Neuronal stem cell (in vitro differentiated cells): Measurements from ENCODE around the gene GEMIN5.

Source experiments
- DNase-seq: peaks from one replicate; pipeline ENCODE4 v3.0.0-alpha.2; 2013; ENCODE audit warnings: low spot score
- H2AFZ ChIP-seq: one replicate; pipeline ENCODE4 v1.6.1; 2013; ENCODE audit warnings: mild to moderate bottlenecking, low read length, inconsistent platforms
- H2AK5ac ChIP-seq: 2 replicates; pipeline ENCODE4 v1.6.1; 2013; ENCODE audit warnings: low read depth, mild to moderate bottlenecking, inconsistent platforms, low read length, moderate library complexity, mixed read lengths
- H2BK120ac ChIP-seq: 2 replicates; pipeline ENCODE4 v1.6.1; 2013; ENCODE audit warnings: low read depth, mild to moderate bottlenecking, inconsistent platforms, low read length, moderate library complexity, mixed read lengths
- H2BK12ac ChIP-seq: one replicate; pipeline ENCODE4 v1.6.1; 2013; ENCODE audit warnings: low read length, inconsistent platforms
- H2BK15ac ChIP-seq: 2 replicates; pipeline ENCODE4 v1.6.1; 2013; ENCODE audit warnings: mild to moderate bottlenecking, low read length, inconsistent platforms, mixed read lengths
- H2BK5ac ChIP-seq: one replicate; pipeline ENCODE4 v1.6.1; 2013; ENCODE audit warnings: inconsistent platforms, mild to moderate bottlenecking, low read length, moderate library complexity
- H3K14ac ChIP-seq: one replicate; pipeline ENCODE4 v1.6.1; 2013; ENCODE audit warnings: low read length, inconsistent platforms
- H3K18ac ChIP-seq: 2 replicates; pipeline ENCODE4 v1.6.1; 2013; ENCODE audit warnings: low read length, inconsistent platforms
- H3K23ac ChIP-seq: 2 replicates; pipeline ENCODE4 v1.6.1; 2013; ENCODE audit warnings: low read depth, mild to moderate bottlenecking, mixed read lengths, low read length, inconsistent platforms; ENCODE audit not compliant: poor library complexity
- H3K27ac ChIP-seq: replicated peaks from 3 replicates; pipeline ENCODE4 v1.5.1; 2013; ENCODE audit warnings: low read length, inconsistent platforms
- H3K27me3 ChIP-seq, 3 experiments: 2 replicates each; pipeline ENCODE4 v1.6.1; 2013; ENCODE audit warnings: low read length in 3 of 3, mild to moderate bottlenecking in 2 of 3, inconsistent platforms in 1 of 3, low read depth in 1 of 3, mixed read lengths in 1 of 3, moderate library complexity in 1 of 3; ENCODE audit not compliant: control insufficient read depth in 3 of 3, insufficient read depth in 3 of 3
- H3K36me3 ChIP-seq, 2 donors: replicated peaks in 1 of 2; 2 replicates each; pipeline ENCODE4 v1.6.1; 2013; ENCODE audit warnings: low read length in 2 of 2; ENCODE audit not compliant: control insufficient read depth in 2 of 2, insufficient read depth in 2 of 2
- H3K4ac ChIP-seq: 2 replicates; pipeline ENCODE4 v1.6.1; 2013; ENCODE audit warnings: inconsistent platforms, mild to moderate bottlenecking, low read length, moderate library complexity
- H3K4me1 ChIP-seq, 2 donors: 1 replicate in 1 of 2; 2 replicates in 1 of 2; pipeline ENCODE4 v1.6.1; 2013; ENCODE audit warnings: low read length in 2 of 2, low read depth in 1 of 2; ENCODE audit not compliant: control insufficient read depth in 2 of 2, insufficient read depth in 1 of 2
- H3K4me2 ChIP-seq: one replicate; pipeline ENCODE4 v1.6.1; 2013; ENCODE audit warnings: mild to moderate bottlenecking, low read length, inconsistent platforms; ENCODE audit not compliant: insufficient read depth, poor library complexity, severe bottlenecking
- H3K4me3 ChIP-seq, 2 donors: 2 replicates each; pipeline ENCODE4 v1.5.1; 2013; ENCODE audit warnings: low read length in 2 of 2, mild to moderate bottlenecking in 2 of 2, inconsistent platforms in 1 of 2, moderate library complexity in 1 of 2
- H3K79me1 ChIP-seq: one replicate; pipeline ENCODE4 v1.6.1; 2013; ENCODE audit warnings: low read depth, mild to moderate bottlenecking, inconsistent platforms, low read length, moderate library complexity
- H3K9ac ChIP-seq: one replicate; pipeline ENCODE4 v1.6.1; 2013; ENCODE audit warnings: mild to moderate bottlenecking, low read depth, low read length, inconsistent platforms; ENCODE audit not compliant: poor library complexity
- H3K9me3 ChIP-seq, 2 donors: replicated peaks in 1 of 2; 2 replicates each; pipeline versions ENCODE3 to v1.6.1; 2013; ENCODE audit warnings: low read length in 2 of 2, mild to moderate bottlenecking in 2 of 2, inconsistent platforms in 1 of 2, low read depth in 1 of 2, mixed read lengths in 1 of 2, moderate library complexity in 1 of 2; ENCODE audit not compliant: control insufficient read depth in 2 of 2, insufficient read depth in 1 of 2
- H4K8ac ChIP-seq: one replicate; pipeline ENCODE4 v1.6.1; 2013; ENCODE audit warnings: low read depth, mild to moderate bottlenecking, inconsistent platforms, low read length, moderate library complexity
- H4K91ac ChIP-seq: one replicate; pipeline ENCODE4 v1.6.1; 2013; ENCODE audit warnings: low read length, low read depth, mild to moderate bottlenecking, inconsistent platforms; ENCODE audit not compliant: poor library complexity
- WGBS, 2 donors: extraction: QIAGEN DNeasy Blood & Tissue Kit; methylation state at CpG; one replicate each; pipeline ENCODE4 v1.1.7; 2013; ENCODE audit warnings: missing lambda C conversion rate in 2 of 2, mixed read lengths in 1 of 2; ENCODE audit not compliant: insufficient read length in 2 of 2, insufficient replicate concordance in 1 of 2; ENCODE audit errors: extremely low coverage in 2 of 2; 5-methylcytosine and 5-hydroxymethylcytosine counted together

The GEMIN5 gene

GRCh38 chr5:154944716-154945115 is 6.7 kb upstream of the GEMIN5 start:
- Histone ChIP-seq H3K14ac (no peak overlapping the region), H3K79me1 (peaks cover 2% of the 10 kb centered on the region), H2AFZ (no peak overlapping the region), H2BK15ac (no peak overlapping the region), H3K9ac (no peak overlapping the region), H4K91ac (no peak overlapping the region), H3K4me3 (no peak overlapping the region), H3K9me3 (no peaks in the 10 kb centered on the region), H3K36me3 (peaks cover 0 to 6% of the 10 kb centered on the region in 2 donors), H2BK12ac (no peak overlapping the region), H2BK120ac (no peak overlapping the region), H2AK5ac (no peak overlapping the region), H3K4me1 (peaks cover 0 to 10% of the 10 kb centered on the region in 2 donors), H3K27me3 (no peaks in the 10 kb centered on the region), H2BK5ac (no peak overlapping the region), H3K27ac (no peak overlapping the region), H3K4ac (no peak overlapping the region), H3K18ac (no peak overlapping the region), H3K4me2 (no peak overlapping the region), H4K8ac (no peak overlapping the region), H3K23ac (no peak overlapping the region)
- no peak for DNase-seq

GRCh38 chr5:154943527-154943926 is 5.5 kb upstream of the GEMIN5 start:
- no peak overlapping the region for H3K4me2 ChIP-seq
- no peak overlapping the region for H2AFZ ChIP-seq
- no peak overlapping the region for H2AK5ac ChIP-seq
- H3K27me3 ChIP-seq, result no peaks in the 10 kb centered on the region
- peaks cover 0 to 10% of the 10 kb centered on the region in 2 donors for H3K4me1 ChIP-seq
- no peak overlapping the region for H2BK12ac ChIP-seq
- H2BK15ac ChIP-seq, result no peak overlapping the region
- peaks cover 2% of the 10 kb centered on the region for H3K79me1 ChIP-seq
- H4K8ac ChIP-seq, result no peak overlapping the region
- no peak overlapping the region for H3K23ac ChIP-seq
- H3K4me3 ChIP-seq, result no peak overlapping the region
- H2BK5ac ChIP-seq, result no peak overlapping the region
- peaks cover 0 to 6% of the 10 kb centered on the region in 2 donors for H3K36me3 ChIP-seq
- no peak for DNase-seq
- H2BK120ac ChIP-seq, result no peak overlapping the region
- H3K9me3 ChIP-seq, result no peaks in the 10 kb centered on the region
- H3K27ac ChIP-seq, result no peak overlapping the region
- H3K14ac ChIP-seq, result no peak overlapping the region
- H3K18ac ChIP-seq, result no peak overlapping the region
- H3K4ac ChIP-seq, result no peak overlapping the region
- H4K91ac ChIP-seq, result no peak overlapping the region
- WGBS, 2 donors, result no CpG with 5 or more reads among the region's 5 CpGs
- H3K9ac ChIP-seq, result no peak overlapping the region

- Histone ChIP-seq H2AFZ (peak within 1 kb of the TSS; percentile 91), H4K91ac (no peak within 1 kb of the TSS), H3K23ac (peak within 1 kb of the TSS; percentile 13), H3K9me3 (no peaks in the 10 kb centered on the region), H3K27me3 (no peaks in the 10 kb centered on the region), H4K8ac (no peak within 1 kb of the TSS), H3K4me3 (peak within 1 kb of the TSS; percentile 76 to 89), H3K18ac (peak within 1 kb of the TSS; percentile 85), H2AK5ac (no peak within 1 kb of the TSS), H3K9ac (peak within 1 kb of the TSS; percentile 56), H3K79me1 (peaks cover 2% of the 10 kb centered on the region), H2BK120ac (no peak within 1 kb of the TSS), H3K14ac (no peak within 1 kb of the TSS), H3K27ac (no peak within 1 kb of the TSS), H3K4me2 (peak within 1 kb of the TSS; percentile 63), H2BK12ac (no peak within 1 kb of the TSS), H3K4ac (no peak within 1 kb of the TSS), H2BK5ac (no peak within 1 kb of the TSS), H3K36me3 (peaks cover 0 to 4% of the 10 kb centered on the region in 2 donors), H3K4me1 (peaks cover 6 to 14% of the 10 kb centered on the region in 2 donors), H2BK15ac (no peak within 1 kb of the TSS)
- peak; percentile 86 for DNase-seq
- WGBS, 2 donors, result no CpG with 5 or more reads among the region's 40 CpGs
These were observed 3.0 kb upstream of the GEMIN5 start, which contains the start of gene MRPL22 for GRCh38 chr5:154940772-154941620. Gene MRPL22, plus strand, starts transcription at chr5:154941073. Its CDS starts 38 bp downstream, at chr5:154941111.

- Histone ChIP-seq H2AFZ (peak overlapping the region; percentile 91), H3K27ac (no peak overlapping the region)
These were observed 2.4 kb upstream of the GEMIN5 start for GRCh38 chr5:154940375-154940771.

More at GRCh38 chr5:154940375-154940771, 2.4 kb upstream of the GEMIN5 start:
- Histone ChIP-seq H2BK120ac (no peak overlapping the region), H4K8ac (no peak overlapping the region), H3K18ac (no peak overlapping the region), H3K4me3 (peak overlapping the region in 1 of 2 donors; percentile 76), H2BK15ac (no peak overlapping the region), H3K79me1 (peaks cover 2% of the 10 kb centered on the region), H3K4me2 (peak overlapping the region; percentile 50), H3K4me1 (peaks cover 6 to 14% of the 10 kb centered on the region in 2 donors), H3K14ac (no peak overlapping the region), H3K9me3 (no peaks in the 10 kb centered on the region), H2BK12ac (no peak overlapping the region), H3K36me3 (peaks cover 2 to 8% of the 10 kb centered on the region in 2 donors), H3K4ac (no peak overlapping the region), H3K23ac (no peak overlapping the region), H4K91ac (no peak overlapping the region), H2BK5ac (no peak overlapping the region), H3K9ac (no peak overlapping the region), H2AK5ac (no peak overlapping the region), H3K27me3 (no peaks in the 10 kb centered on the region)
- no peak for DNase-seq
- WGBS, 2 donors, result no CpG with 5 or more reads among the region's 9 CpGs
